A549 (cell line): ENCODE measurements around the gene ZNF165.

Experiments used
- EP300 ChIP-seq, 2 experiments: fragments of >200 bp; sonication (Bioruptor Twin); formaldehyde crosslinking; IDR thresholded peaks; 2 replicates in 1 of 2; 3 replicates in 1 of 2; pipeline ENCODE4 v1.6.1; 2016 to 2017
- HDAC2 ChIP-seq: fragments of 200-600 bp; sonication (generic); IDR thresholded peaks from 2 replicates; pipeline ENCODE4 v1.6.1; 2016

DNA sequence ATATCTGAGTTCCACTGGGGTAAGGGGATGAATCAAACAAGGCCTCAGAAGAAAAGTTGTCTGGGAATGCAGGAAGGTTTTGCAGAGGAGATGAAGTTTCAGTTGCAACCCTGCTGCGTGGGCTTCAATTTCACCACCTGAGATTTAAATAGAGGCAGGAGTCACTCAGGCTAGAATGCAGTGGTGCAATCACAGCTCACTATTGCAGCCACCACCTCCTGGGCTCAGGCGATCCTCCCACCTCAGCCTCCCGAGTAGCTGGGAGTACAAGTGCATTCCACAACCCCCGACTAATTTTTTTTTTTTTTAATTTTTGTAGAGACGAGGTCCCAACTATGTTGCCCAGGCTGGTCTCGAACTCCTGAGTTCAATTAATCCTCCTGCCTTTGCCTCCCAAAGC is 1.5 kb upstream of the ZNF165 start:
- TF ChIP-seq HDAC2: no peak
- no peak for TF ChIP-seq EP300 (IDR thresholded peaks at IDR 0.05)
